ENCODE results near the gene TTC24. TPM values are rescaled to one million over a fixed set of nuclear protein-coding genes. Genes with fewer than 3 reads are reported as not detected.
A peak's percentile ranks its signal among the peaks of the same experiment; 100 is the strongest.
"Not testable (repeated sequence)": the region's sequence is repeated elsewhere in the genome, so short reads cannot be mapped to it uniquely, and the experiment has no call there.

The TTC24 gene
- total RNA-seq, 1 experiment from 2014 or later: 0.52 TPM

DNA sequence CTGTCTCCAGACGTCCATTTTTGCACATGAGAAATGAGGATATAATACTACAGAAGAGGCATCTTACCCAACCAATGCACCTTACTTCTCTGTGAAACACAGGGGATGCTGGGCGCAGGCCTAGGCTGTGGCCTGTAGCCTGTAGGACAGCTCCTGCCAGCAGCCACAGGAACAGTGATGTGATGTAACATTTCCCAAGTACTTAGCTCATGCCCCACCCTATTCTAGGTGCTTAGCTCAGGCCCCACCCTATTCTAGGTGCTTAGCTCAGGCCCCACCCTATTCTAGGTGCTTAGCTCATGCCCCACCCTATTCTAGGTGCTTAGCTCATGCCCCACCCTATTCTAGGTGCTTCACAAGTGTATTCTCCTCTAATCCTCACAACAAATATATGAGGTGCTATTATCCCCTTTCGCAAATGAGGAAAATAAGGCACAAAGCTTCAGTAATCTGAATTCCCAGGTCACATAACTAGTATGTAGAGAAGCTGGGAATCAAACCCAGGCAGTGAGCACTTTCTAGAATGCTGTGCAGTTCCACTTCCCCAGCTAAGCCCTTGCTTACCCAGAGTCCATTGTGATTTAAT lies 7.5 kb downstream of the TTC24 start:
- Histone ChIP-seq H3K27me3 (ENCODE audit: control insufficient read depth, insufficient read depth, low read length) (no peaks in the 10 kb centered on the region; the same call in 1 of the 2 replicates), H3K4me3 (ENCODE audit: insufficient read depth, low read depth, low read length) (no peak overlapping the region), H3K36me3 (replicated peaks; ENCODE audit: control insufficient read depth, insufficient read depth, low read length) (no peaks in the 10 kb centered on the region)
- no peak for DNase-seq

DNA sequence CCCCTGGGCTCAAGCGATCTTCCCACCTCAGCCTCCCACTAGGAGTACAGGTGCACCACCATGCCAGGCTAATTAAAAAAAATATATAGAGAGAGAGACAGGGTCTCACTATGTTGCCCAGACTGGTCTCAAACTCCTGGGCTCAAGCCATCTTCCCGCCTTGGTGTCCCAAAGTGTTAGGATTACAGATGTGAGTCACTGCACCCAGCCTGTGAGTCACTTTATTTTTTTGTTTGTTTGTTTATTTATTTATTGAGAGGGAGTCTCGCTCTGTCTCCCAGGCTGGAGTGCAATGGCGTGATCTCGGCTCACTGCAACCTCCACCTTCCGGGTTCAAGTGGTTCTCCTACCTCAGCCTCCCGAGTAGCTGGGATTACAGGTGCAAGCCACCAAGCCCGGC lies 8.4 kb downstream of the TTC24 start:
- H3K36me3 ChIP-seq (replicated peaks; ENCODE audit: control insufficient read depth, insufficient read depth, low read length); H3K4me3 ChIP-seq (ENCODE audit: insufficient read depth, low read depth, low read length); H3K27me3 ChIP-seq (ENCODE audit: control insufficient read depth, insufficient read depth, low read length); DNase-seq: not testable (repeated sequence)

DNA sequence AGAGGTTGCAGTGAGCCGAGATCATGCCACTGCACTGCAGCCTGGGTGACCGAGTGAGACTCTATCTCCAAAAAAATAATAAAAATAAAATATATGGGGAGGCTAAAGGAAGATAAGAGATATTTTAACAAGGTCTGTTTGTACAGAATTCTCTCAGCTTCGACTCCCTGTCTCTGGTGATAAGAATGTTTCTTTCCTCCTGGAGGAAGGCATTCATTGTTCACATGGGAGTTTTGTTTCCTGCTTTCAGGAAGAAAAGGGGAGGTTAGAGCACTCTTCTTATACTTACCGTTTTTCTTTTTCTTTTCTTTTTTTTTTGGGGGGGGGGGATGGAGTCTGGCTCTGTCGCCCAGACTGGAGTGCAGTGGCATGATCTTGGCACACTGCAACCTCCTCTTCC lies 10.0 kb downstream of the TTC24 start:
- Histone ChIP-seq H3K36me3 (replicated peaks; ENCODE audit: control insufficient read depth, insufficient read depth, low read length) (peaks cover 12% of the 10 kb centered on the region), H3K27me3 (ENCODE audit: control insufficient read depth, insufficient read depth, low read length) (no peaks in the 10 kb centered on the region; the same call in 1 of the 2 replicates), H3K4me3 (ENCODE audit: insufficient read depth, low read depth, low read length) (no peak overlapping the region)
- no peak for DNase-seq

DNA sequence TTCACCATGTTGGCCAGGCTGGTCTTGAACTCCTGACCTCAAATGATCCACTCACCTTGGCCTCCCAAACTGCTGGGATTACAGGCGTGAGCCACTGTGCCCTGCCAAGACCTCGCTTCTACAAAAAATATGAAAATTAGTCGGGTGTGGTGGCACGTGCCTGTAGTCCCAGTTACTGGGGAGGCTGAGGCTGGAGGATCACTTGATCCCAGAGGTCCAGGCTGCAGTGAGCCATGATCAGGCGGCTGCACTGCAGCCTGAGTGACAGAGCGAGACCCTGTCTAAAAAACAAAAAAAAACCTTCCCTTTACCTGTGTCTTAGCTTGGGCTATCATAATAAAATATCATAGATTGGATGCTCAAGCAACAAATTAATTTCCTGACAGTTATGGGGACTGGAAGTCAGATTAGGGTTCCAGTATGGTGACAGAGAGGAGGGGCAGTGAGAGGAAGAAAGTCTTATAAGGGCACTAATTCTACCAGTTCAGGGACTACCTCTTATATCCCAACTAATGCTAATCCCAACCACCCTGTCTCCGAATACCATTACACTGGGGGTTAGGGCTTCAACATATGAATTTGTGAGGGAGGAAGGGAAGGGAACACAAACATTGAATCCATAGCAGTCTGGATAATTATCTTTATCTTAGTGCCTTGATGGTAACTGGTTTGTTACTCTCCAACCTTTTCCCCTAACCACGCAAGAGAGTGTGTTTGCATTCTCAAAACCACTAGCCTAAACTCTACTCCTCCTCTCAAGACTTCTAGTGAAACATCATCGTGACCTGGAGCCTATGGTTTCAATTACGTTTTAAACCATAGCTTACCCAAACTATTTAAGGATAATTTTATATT lies 11.0 kb downstream of the TTC24 start:
- Histone ChIP-seq H3K4me3 (ENCODE audit: insufficient read depth, low read depth, low read length) (peak overlapping the region; percentile 96; the same call in 1 of the 2 replicates), H3K27me3 (ENCODE audit: control insufficient read depth, insufficient read depth, low read length) (no peaks in the 10 kb centered on the region; the same call in 1 of the 2 replicates), H3K36me3 (replicated peaks; ENCODE audit: control insufficient read depth, insufficient read depth, low read length) (peaks cover 21% of the 10 kb centered on the region)
- no peak for DNase-seq

DNA sequence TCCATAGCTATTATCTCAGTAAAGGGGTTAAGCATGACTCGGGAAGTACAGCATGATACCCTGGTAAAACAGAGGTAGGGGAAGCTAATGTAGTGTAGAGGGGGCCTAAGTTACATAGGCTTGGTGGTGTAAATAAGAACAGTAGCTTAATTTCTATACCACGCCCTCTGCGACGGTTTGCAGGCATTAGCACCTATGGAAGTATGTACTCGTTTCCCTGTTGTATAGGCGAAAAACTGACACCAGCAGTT lies 11.6 kb downstream of the TTC24 start:
- Histone ChIP-seq H3K27me3 (ENCODE audit: control insufficient read depth, insufficient read depth, low read length) (no peaks in the 10 kb centered on the region), H3K4me3 (ENCODE audit: insufficient read depth, low read depth, low read length) (peak overlapping the region; percentile 96), H3K36me3 (replicated peaks; ENCODE audit: control insufficient read depth, insufficient read depth, low read length) (peaks cover 25% of the 10 kb centered on the region)
- DNase-seq: no peak

DNA sequence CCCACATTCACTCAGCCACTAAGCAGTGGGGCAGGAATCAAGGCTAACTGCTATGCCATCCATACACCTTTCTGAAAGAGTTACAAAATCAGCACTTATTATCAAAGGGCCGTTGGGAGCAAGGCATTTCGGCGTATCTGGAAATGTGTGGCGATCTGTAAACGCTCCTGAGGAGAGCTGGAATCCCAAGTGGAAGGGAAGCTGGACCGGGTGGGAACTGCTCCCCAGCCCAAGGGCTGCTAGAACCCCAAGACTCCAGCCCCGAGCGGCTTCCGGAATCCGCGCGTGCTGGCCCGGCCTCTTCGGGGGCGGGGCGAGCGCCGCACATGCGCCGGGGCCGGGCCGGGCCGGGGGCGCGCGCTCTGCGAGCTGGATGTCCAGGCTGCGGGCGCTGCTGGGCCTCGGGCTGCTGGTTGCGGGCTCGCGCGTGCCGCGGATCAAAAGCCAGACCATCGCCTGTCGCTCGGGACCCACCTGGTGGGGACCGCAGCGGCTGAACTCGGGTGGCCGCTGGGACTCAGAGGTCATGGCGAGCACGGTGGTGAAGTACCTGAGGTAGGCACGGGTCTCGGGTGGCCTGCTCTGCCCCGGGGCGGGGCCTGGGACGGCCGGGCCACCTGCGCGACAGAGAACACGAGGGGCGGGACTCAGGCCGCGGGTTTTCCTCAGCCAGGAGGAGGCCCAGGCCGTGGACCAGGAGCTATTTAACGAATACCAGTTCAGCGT lies 12.1 kb downstream of the TTC24 start, which contains the start of gene NAXE:
Gene NAXE (plus strand): TSS at position 345 of the 726 bp plus-strand sequence. CDS start 29 bp downstream, at position 374.
- Histone ChIP-seq H3K27me3 (ENCODE audit: control insufficient read depth, insufficient read depth, low read length) (no peaks in the 10 kb centered on the region), H3K36me3 (replicated peaks; ENCODE audit: control insufficient read depth, insufficient read depth, low read length) (peaks cover 29% of the 10 kb centered on the region), H3K4me3 (ENCODE audit: insufficient read depth, low read depth, low read length) (peak within 1 kb of the TSS; percentile 96)
- DNase-seq: peak; percentile 97

DNA sequence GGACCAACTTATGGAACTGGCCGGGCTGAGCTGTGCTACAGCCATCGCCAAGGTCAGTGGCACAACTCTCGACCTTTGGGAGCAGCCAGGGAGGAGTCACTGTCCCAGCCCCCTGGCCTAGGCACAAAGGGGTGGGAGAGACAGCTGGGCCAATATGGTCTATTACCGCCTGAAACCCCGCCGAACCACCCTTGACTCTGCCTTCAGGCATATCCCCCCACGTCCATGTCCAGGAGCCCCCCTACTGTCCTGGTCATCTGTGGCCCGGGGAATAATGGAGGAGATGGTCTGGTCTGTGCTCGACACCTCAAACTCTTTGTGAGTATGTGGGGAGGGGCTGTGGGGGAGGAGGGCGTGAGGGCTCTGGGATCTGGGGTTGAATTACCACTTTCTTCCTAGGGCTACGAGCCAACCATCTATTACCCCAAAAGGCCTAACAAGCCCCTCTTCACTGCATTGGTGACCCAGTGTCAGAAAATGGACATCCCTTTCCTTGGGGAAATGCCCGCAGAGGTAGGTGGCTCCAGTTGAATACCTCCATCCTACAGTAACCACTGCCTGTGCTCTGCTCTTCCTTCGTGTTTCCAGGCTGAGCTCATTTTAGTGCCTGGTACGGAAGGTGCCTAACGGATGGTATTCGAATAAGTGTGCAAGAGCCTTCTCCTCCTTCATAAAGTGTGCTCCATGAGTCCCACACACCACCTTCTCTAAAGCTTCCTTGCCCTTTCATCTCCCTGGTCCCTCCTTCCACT lies 12.8 kb downstream of the TTC24 start:
- Histone ChIP-seq H3K36me3 (replicated peaks; ENCODE audit: control insufficient read depth, insufficient read depth, low read length) (peaks cover 36% of the 10 kb centered on the region), H3K27me3 (ENCODE audit: control insufficient read depth, insufficient read depth, low read length) (no peaks in the 10 kb centered on the region), H3K4me3 (ENCODE audit: insufficient read depth, low read depth, low read length) (peak overlapping the region; percentile 96)
- DNase-seq: peak; percentile 48

DNA sequence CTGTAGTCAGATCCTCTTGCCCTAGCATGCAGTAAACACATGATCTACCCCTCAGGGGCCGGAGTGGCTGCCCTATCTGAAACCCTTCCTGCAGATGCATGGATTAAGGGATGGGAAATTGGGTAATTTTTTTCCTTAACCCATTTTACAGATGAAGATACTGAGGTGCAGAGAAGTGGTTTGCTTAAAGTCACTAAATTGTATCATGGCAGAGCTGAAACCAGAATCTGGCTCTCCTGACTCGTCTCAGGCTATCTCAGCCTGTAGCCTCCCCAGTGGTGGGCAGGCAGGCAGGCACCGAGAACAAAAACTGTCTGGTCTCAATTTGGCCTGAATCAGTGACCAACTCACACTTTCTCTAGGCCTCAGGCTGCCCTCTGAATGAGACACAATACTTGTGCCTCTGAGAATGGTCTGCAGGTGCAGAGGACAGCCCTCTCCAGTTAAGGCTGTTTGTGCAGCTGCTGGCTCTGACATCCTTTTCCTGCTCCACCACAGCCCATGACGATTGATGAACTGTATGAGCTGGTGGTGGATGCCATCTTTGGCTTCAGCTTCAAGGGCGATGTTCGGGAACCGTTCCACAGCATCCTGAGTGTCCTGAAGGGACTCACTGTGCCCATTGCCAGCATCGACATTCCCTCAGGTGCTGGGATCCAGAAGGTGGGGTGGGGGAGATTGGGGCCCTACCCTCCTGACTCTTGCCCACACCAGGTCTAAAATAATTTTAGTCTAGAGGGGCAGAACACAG lies 13.6 kb downstream of the TTC24 start:
- Histone ChIP-seq H3K36me3 (replicated peaks; ENCODE audit: control insufficient read depth, insufficient read depth, low read length) (peaks cover 42% of the 10 kb centered on the region), H3K4me3 (ENCODE audit: insufficient read depth, low read depth, low read length) (no peak overlapping the region), H3K27me3 (ENCODE audit: control insufficient read depth, insufficient read depth, low read length) (no peaks in the 10 kb centered on the region)
- no peak for DNase-seq

DNA sequence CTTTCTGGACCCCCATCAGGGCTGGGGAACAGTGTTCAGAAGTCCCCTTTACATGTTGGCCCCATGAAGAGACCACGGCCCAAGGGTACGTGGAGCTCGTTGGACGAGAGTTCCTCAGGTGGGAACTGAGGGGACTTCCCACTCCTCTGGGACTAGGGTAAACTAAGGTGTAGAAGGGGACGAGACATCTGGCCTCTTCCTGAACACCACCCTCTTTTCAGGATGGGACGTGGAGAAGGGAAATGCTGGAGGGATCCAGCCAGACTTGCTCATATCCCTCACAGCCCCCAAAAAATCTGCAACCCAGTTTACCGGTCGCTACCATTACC lies 14.1 kb downstream of the TTC24 start:
- Histone ChIP-seq H3K36me3 (replicated peaks; ENCODE audit: control insufficient read depth, insufficient read depth, low read length) (peaks cover 46% of the 10 kb centered on the region), H3K4me3 (ENCODE audit: insufficient read depth, low read depth, low read length) (no peak overlapping the region), H3K27me3 (ENCODE audit: control insufficient read depth, insufficient read depth, low read length) (no peaks in the 10 kb centered on the region)
- no peak for DNase-seq

DNA sequence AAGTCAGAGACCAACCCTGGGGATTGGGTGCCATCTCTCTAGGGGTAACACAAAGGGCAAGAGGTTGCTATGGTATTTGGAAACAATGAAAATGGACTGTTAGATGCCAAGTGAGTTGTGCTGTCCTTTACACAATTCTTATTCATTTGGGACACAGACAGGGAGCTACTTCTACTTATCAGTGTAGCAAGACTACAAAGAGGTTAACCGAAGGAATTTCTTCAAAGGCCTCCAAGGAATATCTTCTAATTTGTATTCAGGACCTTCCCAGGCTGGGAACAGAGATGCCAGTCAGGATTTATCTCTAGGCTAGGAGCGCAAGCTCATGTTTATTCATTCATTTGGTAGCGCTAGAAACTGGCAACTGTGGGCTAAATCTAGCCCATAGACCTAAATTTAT lies 14.7 kb downstream of the TTC24 start:
- H3K4me3 ChIP-seq (ENCODE audit: insufficient read depth, low read depth, low read length): no peak overlapping the region
- no peaks in the 10 kb centered on the region for H3K27me3 ChIP-seq (ENCODE audit: control insufficient read depth, insufficient read depth, low read length)
- DNase-seq: no peak
- H3K36me3 ChIP-seq (replicated peaks; ENCODE audit: control insufficient read depth, insufficient read depth, low read length): peaks cover 46% of the 10 kb centered on the region

DNA sequence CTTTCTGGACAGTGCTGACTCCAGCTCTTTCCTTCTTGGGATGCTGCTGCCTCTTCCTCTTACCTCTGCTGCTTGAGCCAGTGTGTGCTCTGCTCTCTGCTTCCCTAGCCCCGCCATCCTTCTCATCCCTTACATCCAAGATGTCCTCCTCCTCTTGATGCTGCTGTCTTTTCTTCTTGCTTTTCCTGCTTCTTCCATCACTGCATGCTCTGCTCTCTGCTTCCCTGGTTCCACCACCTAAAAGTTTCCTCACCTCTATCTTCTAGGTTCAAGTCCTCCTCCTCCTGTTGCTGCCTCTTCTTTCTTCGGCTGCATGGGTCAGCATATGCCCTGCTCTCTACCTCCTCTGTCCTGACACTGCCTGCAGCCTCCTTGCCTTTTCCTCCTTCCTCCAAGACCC lies 15.5 kb downstream of the TTC24 start:
- no peaks in the 10 kb centered on the region for H3K27me3 ChIP-seq (ENCODE audit: control insufficient read depth, insufficient read depth, low read length)
- H3K36me3 ChIP-seq (replicated peaks; ENCODE audit: control insufficient read depth, insufficient read depth, low read length): peaks cover 46% of the 10 kb centered on the region
- DNase-seq: no peak
- H3K4me3 ChIP-seq (ENCODE audit: insufficient read depth, low read depth, low read length): no peak overlapping the region

DNA sequence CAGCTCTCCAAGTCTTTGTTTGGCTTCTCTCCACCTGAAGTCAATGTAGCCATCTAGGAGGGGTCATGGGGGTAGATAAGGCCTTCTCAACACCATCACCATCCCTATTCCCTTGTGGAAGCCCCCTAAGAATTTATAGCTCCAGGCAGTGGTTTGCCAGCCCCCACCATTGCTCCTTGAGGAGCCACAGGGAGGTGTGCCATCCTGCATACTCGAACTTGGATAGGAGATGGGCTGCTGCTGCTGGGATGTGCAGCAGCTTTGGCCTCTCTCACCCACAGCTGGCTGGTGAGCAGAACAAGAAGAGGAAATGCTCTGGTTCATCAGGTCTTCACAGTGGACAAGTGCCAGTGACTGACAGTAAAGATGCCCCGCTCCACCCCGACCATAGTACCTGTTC lies 16.9 kb downstream of the TTC24 start:
- no peak for DNase-seq
- Histone ChIP-seq H3K27me3 (ENCODE audit: control insufficient read depth, insufficient read depth, low read length) (no peaks in the 10 kb centered on the region), H3K36me3 (replicated peaks; ENCODE audit: control insufficient read depth, insufficient read depth, low read length) (peaks cover 46% of the 10 kb centered on the region), H3K4me3 (ENCODE audit: insufficient read depth, low read depth, low read length) (no peak overlapping the region)

DNA sequence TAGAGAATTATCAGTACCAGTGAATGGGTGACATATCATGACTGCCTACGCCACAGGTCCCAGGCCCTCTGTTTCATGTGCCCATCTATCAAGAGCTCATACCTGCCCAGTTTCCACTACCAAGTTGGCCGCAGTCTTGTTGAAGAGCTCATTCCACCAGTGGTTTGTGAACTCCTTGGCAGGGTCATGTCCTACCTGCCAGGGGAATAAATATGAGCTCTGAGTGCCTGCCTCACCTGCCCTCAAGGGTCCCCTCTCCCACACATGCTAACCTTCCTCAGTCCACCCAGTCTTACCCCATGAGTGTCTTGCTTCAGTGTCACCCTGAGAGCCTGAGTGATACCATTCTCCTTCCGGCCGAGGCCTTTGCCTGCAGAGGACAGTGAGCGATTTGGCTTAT lies 18.6 kb downstream of the TTC24 start:
- no peak for DNase-seq
- H3K36me3 ChIP-seq (replicated peaks; ENCODE audit: control insufficient read depth, insufficient read depth, low read length): peaks cover 43% of the 10 kb centered on the region
- no peak overlapping the region for H3K4me3 ChIP-seq (ENCODE audit: insufficient read depth, low read depth, low read length)
- H3K27me3 ChIP-seq (ENCODE audit: control insufficient read depth, insufficient read depth, low read length): no peaks in the 10 kb centered on the region

All from H7 (cell line).